Activated CD4-positive, alpha-beta T cell treated with anti-CD3 and anti-CD28 coated beads for 36 hours (primary cell): ENCODE data around the gene BICD1. TPM values are rescaled to one million over a fixed set of nuclear protein-coding genes. Genes with fewer than 3 reads are reported as not detected.

Experiments used
- ATAC-seq: fragments of 200-7000 bp; cut with Tn5 transposase; one replicate; pipeline ENCODE4 v1.10.0; 2021; ENCODE audit warnings: mild to moderate bottlenecking, moderate library complexity
- CTCF ChIA-PET: fragments of 350-600 bp; sonication (Branson Sonifier 250); formaldehyde crosslinking; loops from one replicate; lab custom pipeline; 2021; ENCODE audit warnings: antibody characterized with exemption; lab: Charles Lee
- POLR2A ChIA-PET: fragments of 350-600 bp; sonication (Branson Sonifier 250); formaldehyde crosslinking; loops from one replicate; lab custom pipeline; 2021; ENCODE audit warnings: antibody characterized with exemption, inconsistent platforms; lab: Charles Lee
- DNase-seq: peaks from one replicate; pipeline ENCODE4 v3.0.0-alpha.2; 2020
- H3K27ac Mint-ChIP-seq: one replicate; pipeline ENCODE4 v1.8.0; 2021; ENCODE audit warnings: mixed read lengths
- H3K27me3 Mint-ChIP-seq: one replicate; pipeline ENCODE4 v1.8.0; 2021; ENCODE audit warnings: mixed read lengths
- H3K36me3 Mint-ChIP-seq: one replicate; pipeline ENCODE4 v1.8.0; 2021; ENCODE audit warnings: low read depth, mixed read lengths
- H3K4me1 Mint-ChIP-seq: one replicate; pipeline ENCODE4 v1.8.0; 2021; ENCODE audit warnings: mixed read lengths
- H3K4me3 Mint-ChIP-seq: one replicate; pipeline ENCODE4 v1.8.0; 2021; ENCODE audit warnings: mild to moderate bottlenecking, moderate library complexity, mixed read lengths
- H3K9me3 Mint-ChIP-seq: one replicate; pipeline ENCODE4 v1.8.0; 2021; ENCODE audit warnings: low read depth, mixed read lengths
- intact Hi-C, 2 experiments: fragments of 100-400 bp; cut with DNase I in 1 of 2; cut with micrococcal nuclease in 1 of 2; formaldehyde crosslinking; loops; one replicate each; pipeline versions ENCODE4 v1.14.2 to v1.15.1; 2022 to 2024; cut with DNase I, micrococcal nuclease
- total RNA-seq, 2 experiments: library from RNA; stranded (reverse); gene quantifications; one replicate each; pipeline ENCODE4 v1.2.3, GENCODE V29; 2021

Gene BICD1
- total RNA-seq, 2 experiments from 2014 or later, result 12.7 to 15.1 TPM

- Mint-ChIP-seq H3K36me3 (peaks cover 2% of the 10 kb centered on the region), H3K27me3 (no peaks in the 10 kb centered on the region), H3K4me1 (no peaks in the 10 kb centered on the region), H3K9me3 (no peaks in the 10 kb centered on the region), H3K4me3 (no peak overlapping the region), H3K27ac (no peak overlapping the region)
- DNase-seq (no peak), ATAC-seq (no peak)
- ChIA-PET POLR2A (no interaction called here), CTCF (interaction anchor here (1.8 kb wide), 1 partner anchor 623 kb away, joined by 5 read pairs; no protein-coding TSS in a partner anchor)
- intact Hi-C loops, result loop anchor here (1.0 to 10.0 kb wide), 6 partner anchors 244 to 903 kb away; a partner anchor contains a TSS
Measured at GRCh38 chr12:32305163-32305562, 198.5 kb downstream of the BICD1 start.

GRCh38 chr12:32307326-32307725 lies 200.7 kb downstream of the BICD1 start:
- ATAC-seq (no peak), DNase-seq (no peak)
- POLR2A ChIA-PET, result no interaction called here
- H3K4me1 Mint-ChIP-seq, result peaks cover 2% of the 10 kb centered on the region
- no peaks in the 10 kb centered on the region for H3K27me3 Mint-ChIP-seq
- no peaks in the 10 kb centered on the region for H3K9me3 Mint-ChIP-seq
- CTCF ChIA-PET, result interaction anchor here (0.6 to 2.8 kb wide), 8 partner anchors 10 to 655 kb away, joined by 3 to 7 read pairs (median 4); no protein-coding TSS in a partner anchor
- H3K27ac Mint-ChIP-seq, result no peak overlapping the region
- H3K36me3 Mint-ChIP-seq, result no peaks in the 10 kb centered on the region
- H3K4me3 Mint-ChIP-seq, result no peak overlapping the region
- intact Hi-C loops, result loop anchor here (5.0 to 10.0 kb wide), 3 partner anchors 343 to 905 kb away; a partner anchor contains a TSS

GRCh38 chr12:32309811-32310736 lies 203.4 kb downstream of the BICD1 start:
- H3K36me3 Mint-ChIP-seq, result no peaks in the 10 kb centered on the region
- no peak overlapping the region for H3K27ac Mint-ChIP-seq
- no peaks in the 10 kb centered on the region for H3K9me3 Mint-ChIP-seq
- DNase-seq (no peak), ATAC-seq (no peak)
- peaks cover 2% of the 10 kb centered on the region for H3K4me1 Mint-ChIP-seq
- H3K27me3 Mint-ChIP-seq, result no peaks in the 10 kb centered on the region
- intact Hi-C loops, result loop anchor here (5.0 to 10.0 kb wide), 4 partner anchors 345 to 908 kb away; a partner anchor contains a TSS
- H3K4me3 Mint-ChIP-seq, result no peak overlapping the region
- POLR2A ChIA-PET, result no interaction called here
- CTCF ChIA-PET, result interaction anchor here (0.6 to 2.9 kb wide), 8 partner anchors 16 to 908 kb away, joined by 3 to 23 read pairs (median 4); no protein-coding TSS in a partner anchor

- Mint-ChIP-seq H3K4me3 (no peak overlapping the region), H3K27me3 (no peaks in the 10 kb centered on the region), H3K9me3 (no peaks in the 10 kb centered on the region), H3K36me3 (no peaks in the 10 kb centered on the region), H3K27ac (no peak overlapping the region), H3K4me1 (peaks cover 2% of the 10 kb centered on the region)
- ATAC-seq, result no peak
- CTCF ChIA-PET, result interaction anchor here (0.6 to 2.9 kb wide), 13 partner anchors 14 to 659 kb away, joined by 3 to 23 read pairs (median 4); no protein-coding TSS in a partner anchor
- intact Hi-C loops, result loop anchor here (1.0 to 10.0 kb wide), 4 partner anchors 252 to 907 kb away; no protein-coding TSS in a partner anchor
- POLR2A ChIA-PET, result no interaction called here
- no peak for DNase-seq
Measured at GRCh38 chr12:32312049-32312670, 205.5 kb downstream of the BICD1 start.

- Mint-ChIP-seq H3K4me3 (no peak overlapping the region), H3K36me3 (no peaks in the 10 kb centered on the region), H3K27me3 (no peaks in the 10 kb centered on the region), H3K9me3 (no peaks in the 10 kb centered on the region), H3K4me1 (no peaks in the 10 kb centered on the region), H3K27ac (no peak overlapping the region)
- ChIA-PET POLR2A (no interaction called here), CTCF (interaction anchor here (0.6 to 1.2 kb wide), 2 partner anchors 9 to 12 kb away, joined by 3 read pairs; no protein-coding TSS in a partner anchor)
- DNase-seq (no peak), ATAC-seq (no peak)
- intact Hi-C loops, result no loop called here
Measured at GRCh38 chr12:32322354-32322753, 215.7 kb downstream of the BICD1 start.

GRCh38 chr12:32331133-32331532 lies 224.5 kb downstream of the BICD1 start:
- H3K4me1 Mint-ChIP-seq, result peaks cover 4% of the 10 kb centered on the region
- POLR2A ChIA-PET, result no interaction called here
- CTCF ChIA-PET, result interaction anchor here (1.0 kb wide), 1 partner anchor 8 kb away, joined by 3 read pairs; no protein-coding TSS in a partner anchor
- H3K9me3 Mint-ChIP-seq, result no peaks in the 10 kb centered on the region
- ATAC-seq (no peak), DNase-seq (no peak)
- intact Hi-C loops, result no loop called here
- no peaks in the 10 kb centered on the region for H3K36me3 Mint-ChIP-seq
- H3K27ac Mint-ChIP-seq, result no peak overlapping the region
- H3K27me3 Mint-ChIP-seq, result no peaks in the 10 kb centered on the region
- no peak overlapping the region for H3K4me3 Mint-ChIP-seq

- Mint-ChIP-seq H3K4me3 (no peak overlapping the region), H3K27ac (no peak overlapping the region), H3K36me3 (no peaks in the 10 kb centered on the region), H3K27me3 (no peaks in the 10 kb centered on the region), H3K4me1 (peaks cover 4% of the 10 kb centered on the region), H3K9me3 (no peaks in the 10 kb centered on the region)
- no peak for DNase-seq
- ChIA-PET CTCF (no interaction called here), POLR2A (no interaction called here)
- ATAC-seq, result no peak
- intact Hi-C loops, result no loop called here
Measured at GRCh38 chr12:32332446-32332845, 225.8 kb downstream of the BICD1 start.

GRCh38 chr12:32334371-32334777 lies 227.7 kb downstream of the BICD1 start:
- Mint-ChIP-seq H3K4me1 (peaks cover 4% of the 10 kb centered on the region), H3K4me3 (no peak overlapping the region), H3K9me3 (no peaks in the 10 kb centered on the region), H3K36me3 (peaks cover 4% of the 10 kb centered on the region), H3K27me3 (no peaks in the 10 kb centered on the region), H3K27ac (no peak overlapping the region)
- POLR2A ChIA-PET, result no interaction called here
- DNase-seq (no peak), ATAC-seq (peak; percentile 95)
- intact Hi-C loops, result no loop called here
- CTCF ChIA-PET, result interaction anchor here (1.4 kb wide), 1 partner anchor 12 kb away, joined by 3 read pairs; no protein-coding TSS in a partner anchor

GRCh38 chr12:32336261-32336660 lies 229.6 kb downstream of the BICD1 start:
- ChIA-PET POLR2A (no interaction called here), CTCF (interaction anchor here (0.7 to 1.0 kb wide), 3 partner anchors 11 to 668 kb away, joined by 3 read pairs; no protein-coding TSS in a partner anchor)
- peaks cover 4% of the 10 kb centered on the region for H3K4me1 Mint-ChIP-seq
- no peak overlapping the region for H3K4me3 Mint-ChIP-seq
- no peaks in the 10 kb centered on the region for H3K27me3 Mint-ChIP-seq
- no peak for ATAC-seq
- H3K27ac Mint-ChIP-seq, result no peak overlapping the region
- intact Hi-C loops, result no loop called here
- no peaks in the 10 kb centered on the region for H3K9me3 Mint-ChIP-seq
- no peak for DNase-seq
- peaks cover 4% of the 10 kb centered on the region for H3K36me3 Mint-ChIP-seq

- Mint-ChIP-seq H3K9me3 (no peaks in the 10 kb centered on the region), H3K27ac (no peak overlapping the region), H3K27me3 (no peaks in the 10 kb centered on the region), H3K4me1 (no peaks in the 10 kb centered on the region), H3K4me3 (no peak overlapping the region), H3K36me3 (peaks cover 6% of the 10 kb centered on the region)
- POLR2A ChIA-PET, result no interaction called here
- ATAC-seq (no peak), DNase-seq (no peak)
- CTCF ChIA-PET, result interaction anchor here (0.5 to 0.6 kb wide), 3 partner anchors 54 to 951 kb away, joined by 3 to 5 read pairs (median 3); no protein-coding TSS in a partner anchor
- intact Hi-C loops, result no loop called here
Measured at GRCh38 chr12:32343496-32343895, 236.8 kb downstream of the BICD1 start.

- Mint-ChIP-seq H3K4me1 (no peaks in the 10 kb centered on the region), H3K4me3 (no peak overlapping the region), H3K27me3 (no peaks in the 10 kb centered on the region), H3K9me3 (no peaks in the 10 kb centered on the region), H3K27ac (no peak overlapping the region), H3K36me3 (peaks cover 2% of the 10 kb centered on the region)
- intact Hi-C loops, result no loop called here
- DNase-seq (no peak), ATAC-seq (no peak)
- POLR2A ChIA-PET, result no interaction called here
- CTCF ChIA-PET, result interaction anchor here (0.5 to 0.6 kb wide), 2 partner anchors 53 to 670 kb away, joined by 3 to 5 read pairs; no protein-coding TSS in a partner anchor
Measured at GRCh38 chr12:32344047-32344446, 237.4 kb downstream of the BICD1 start.
